Measurements from ENCODE around the gene SLC34A2.

DNA sequence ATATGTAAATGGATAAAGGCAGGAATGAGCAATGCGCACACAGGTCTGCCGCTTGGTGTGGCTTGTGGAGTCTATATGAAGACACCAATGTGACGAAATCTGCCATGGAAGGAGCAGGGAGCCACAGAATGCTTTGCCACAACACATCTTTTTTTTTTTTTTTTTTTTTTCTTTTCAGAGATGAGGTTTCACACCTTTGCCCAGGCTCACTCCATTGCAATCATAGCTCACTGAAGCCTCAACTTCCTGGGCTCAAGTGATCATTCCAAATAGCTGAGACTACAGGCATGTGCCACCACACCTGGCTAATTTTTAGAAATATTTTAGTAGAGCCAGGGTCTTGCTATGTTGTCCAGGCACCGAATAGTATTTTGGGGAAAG lies 17.4 kb upstream of the SLC34A2 start:
- TF ChIP-seq, protein P1, sequence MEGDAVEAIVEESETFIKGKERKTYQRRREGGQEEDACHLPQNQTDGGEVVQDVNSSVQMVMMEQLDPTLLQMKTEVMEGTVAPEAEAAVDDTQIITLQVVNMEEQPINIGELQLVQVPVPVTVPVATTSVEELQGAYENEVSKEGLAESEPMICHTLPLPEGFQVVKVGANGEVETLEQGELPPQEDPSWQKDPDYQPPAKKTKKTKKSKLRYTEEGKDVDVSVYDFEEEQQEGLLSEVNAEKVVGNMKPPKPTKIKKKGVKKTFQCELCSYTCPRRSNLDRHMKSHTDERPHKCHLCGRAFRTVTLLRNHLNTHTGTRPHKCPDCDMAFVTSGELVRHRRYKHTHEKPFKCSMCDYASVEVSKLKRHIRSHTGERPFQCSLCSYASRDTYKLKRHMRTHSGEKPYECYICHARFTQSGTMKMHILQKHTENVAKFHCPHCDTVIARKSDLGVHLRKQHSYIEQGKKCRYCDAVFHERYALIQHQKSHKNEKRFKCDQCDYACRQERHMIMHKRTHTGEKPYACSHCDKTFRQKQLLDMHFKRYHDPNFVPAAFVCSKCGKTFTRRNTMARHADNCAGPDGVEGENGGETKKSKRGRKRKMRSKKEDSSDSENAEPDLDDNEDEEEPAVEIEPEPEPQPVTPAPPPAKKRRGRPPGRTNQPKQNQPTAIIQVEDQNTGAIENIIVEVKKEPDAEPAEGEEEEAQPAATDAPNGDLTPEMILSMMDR (IDR thresholded peaks at IDR 0.05): no peak
- TF ChIP-seq POLR2AphosphoS5 (IDR thresholded peaks at IDR 0.05; ENCODE audit: low read depth, low read length): no peak
- no peak for TF ChIP-seq SIN3A (IDR thresholded peaks at IDR 0.05; ENCODE audit: borderline replicate concordance, insufficient read depth, low read depth, low read length)
- TF ChIP-seq, protein P2, sequence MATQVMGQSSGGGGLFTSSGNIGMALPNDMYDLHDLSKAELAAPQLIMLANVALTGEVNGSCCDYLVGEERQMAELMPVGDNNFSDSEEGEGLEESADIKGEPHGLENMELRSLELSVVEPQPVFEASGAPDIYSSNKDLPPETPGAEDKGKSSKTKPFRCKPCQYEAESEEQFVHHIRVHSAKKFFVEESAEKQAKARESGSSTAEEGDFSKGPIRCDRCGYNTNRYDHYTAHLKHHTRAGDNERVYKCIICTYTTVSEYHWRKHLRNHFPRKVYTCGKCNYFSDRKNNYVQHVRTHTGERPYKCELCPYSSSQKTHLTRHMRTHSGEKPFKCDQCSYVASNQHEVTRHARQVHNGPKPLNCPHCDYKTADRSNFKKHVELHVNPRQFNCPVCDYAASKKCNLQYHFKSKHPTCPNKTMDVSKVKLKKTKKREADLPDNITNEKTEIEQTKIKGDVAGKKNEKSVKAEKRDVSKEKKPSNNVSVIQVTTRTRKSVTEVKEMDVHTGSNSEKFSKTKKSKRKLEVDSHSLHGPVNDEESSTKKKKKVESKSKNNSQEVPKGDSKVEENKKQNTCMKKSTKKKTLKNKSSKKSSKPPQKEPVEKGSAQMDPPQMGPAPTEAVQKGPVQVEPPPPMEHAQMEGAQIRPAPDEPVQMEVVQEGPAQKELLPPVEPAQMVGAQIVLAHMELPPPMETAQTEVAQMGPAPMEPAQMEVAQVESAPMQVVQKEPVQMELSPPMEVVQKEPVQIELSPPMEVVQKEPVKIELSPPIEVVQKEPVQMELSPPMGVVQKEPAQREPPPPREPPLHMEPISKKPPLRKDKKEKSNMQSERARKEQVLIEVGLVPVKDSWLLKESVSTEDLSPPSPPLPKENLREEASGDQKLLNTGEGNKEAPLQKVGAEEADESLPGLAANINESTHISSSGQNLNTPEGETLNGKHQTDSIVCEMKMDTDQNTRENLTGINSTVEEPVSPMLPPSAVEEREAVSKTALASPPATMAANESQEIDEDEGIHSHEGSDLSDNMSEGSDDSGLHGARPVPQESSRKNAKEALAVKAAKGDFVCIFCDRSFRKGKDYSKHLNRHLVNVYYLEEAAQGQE (IDR thresholded peaks at IDR 0.05; ENCODE audit: insufficient read depth in 1 of 2, low read depth in 2 of 2, low read length in 1 of 2): no peak
- TF ChIP-seq TCF7L2 (IDR thresholded peaks at IDR 0.05; ENCODE audit: low read depth, low read length): no peak

Data from Panc1 (cell line).